Endothelial cell of umbilical vein (primary cell): Measurements from ENCODE around the gene USH1C. TPM values are rescaled to one million over a fixed set of nuclear protein-coding genes. Genes with fewer than 3 reads are reported as not detected.

Source experiments
- BruUV-seq: library from RNA; stranded (reverse); fragments of 400-500 nt; replicated peaks from 2 replicates; lab custom pipeline; 2021; lab: Mats Ljungman, UMichigan
- CTCF ChIA-PET: fragments of 300-600, 350-600 bp; sonication (Branson Sonifier 250); formaldehyde crosslinking; loops from one replicate; lab custom pipeline; 2021; ENCODE audit warnings: antibody characterized with exemption, inconsistent platforms; lab: Charles Lee
- POLR2A ChIA-PET: fragments of 300-600, 350-600 bp; sonication (Branson Sonifier 250); formaldehyde crosslinking; loops from one replicate; lab custom pipeline; 2021; ENCODE audit warnings: antibody characterized with exemption, inconsistent platforms; lab: Charles Lee
- DNase-seq: peaks from one replicate; pipeline ENCODE4 v3.0.0-alpha.2; 2011; ENCODE audit warnings: low read depth, low spot score
- FAIRE-seq: peaks from 2 replicates; lab custom pipeline; 2011; peaks lifted over from hg19 to GRCh38; lab: Jason Lieb, UNC
- H2AFZ ChIP-seq: 2 replicates; pipeline ENCODE4 v1.6.0; 2012; ENCODE audit warnings: low read depth, low read length, control low read depth, inconsistent platforms
- H3K27ac ChIP-seq: 2 replicates; pipeline ENCODE4 v1.5.1; 2011; ENCODE audit warnings: low read depth, mild to moderate bottlenecking, control low read depth, low read length, moderate library complexity; ENCODE audit not compliant: insufficient read depth
- H3K27me3 ChIP-seq, 2 experiments: 2 replicates each; pipeline versions ENCODE4 v1.6.0 to v1.6.1; 2011; ENCODE audit warnings: low read length in 2 of 2, mixed read lengths in 1 of 2; ENCODE audit not compliant: control insufficient read depth in 2 of 2, insufficient read depth in 2 of 2
- H3K36me3 ChIP-seq, 2 experiments: 2 replicates in 1 of 2; 3 replicates in 1 of 2; pipeline ENCODE4 v1.5.1; 2011; ENCODE audit warnings: low read length in 2 of 2, mild to moderate bottlenecking in 1 of 2, moderate library complexity in 1 of 2; ENCODE audit not compliant: control insufficient read depth in 2 of 2, insufficient read depth in 2 of 2; ENCODE audit errors: extremely low read depth in 1 of 2
- H3K4me1 ChIP-seq: 3 replicates; pipeline ENCODE4 v1.5.1; 2011; ENCODE audit warnings: mild to moderate bottlenecking, low read length; ENCODE audit not compliant: control insufficient read depth, insufficient read depth; ENCODE audit errors: extremely low read depth
- H3K4me2 ChIP-seq: 2 replicates; pipeline ENCODE4 v1.6.1; 2011; ENCODE audit warnings: low read length, control low read depth, mixed read lengths; ENCODE audit not compliant: insufficient read depth
- H3K4me3 ChIP-seq, 3 experiments: fragments of 200-600 bp in 1 of 3; sonication (generic), shearing (Covaris generic) in 1 of 3; replicated peaks in 1 of 3; 2 replicates each; pipeline ENCODE4 v1.5.1; 2011 to 2016; ENCODE audit warnings: control low read depth in 3 of 3, low read length in 3 of 3, mild to moderate bottlenecking in 2 of 3, inconsistent platforms in 1 of 3, low read depth in 1 of 3, moderate library complexity in 1 of 3; ENCODE audit not compliant: insufficient read depth in 1 of 3
- H3K79me2 ChIP-seq: 2 replicates; pipeline ENCODE4 v1.6.0; 2012; ENCODE audit warnings: low read length, inconsistent platforms; ENCODE audit not compliant: control insufficient read depth, insufficient read depth
- H3K9ac ChIP-seq: replicated peaks from 2 replicates; pipeline ENCODE3; 2011; ENCODE audit warnings: low read length, control low read depth; ENCODE audit not compliant: insufficient read depth; ENCODE audit errors: extremely low read depth
- H3K9me1 ChIP-seq: replicated peaks from 3 replicates; pipeline ENCODE4 v1.6.0; 2011; ENCODE audit warnings: mild to moderate bottlenecking, low read length; ENCODE audit not compliant: control insufficient read depth, insufficient read depth; ENCODE audit errors: extremely low read depth
- H3K9me3 ChIP-seq: replicated peaks from 2 replicates; pipeline ENCODE4 v1.5.1; 2012; ENCODE audit warnings: low read length, inconsistent platforms; ENCODE audit not compliant: control insufficient read depth, insufficient read depth
- H4K20me1 ChIP-seq: replicated peaks from 2 replicates; pipeline ENCODE3; 2011; ENCODE audit warnings: mild to moderate bottlenecking, low read length; ENCODE audit not compliant: control insufficient read depth, insufficient read depth; ENCODE audit errors: extremely low read depth
- CTCF ChIP-seq, 2 donors: IDR thresholded peaks; 1 replicate in 1 of 2; 2 replicates in 1 of 2; pipeline ENCODE4 v1.5.1; 2011; ENCODE audit warnings: low read length in 2 of 2, mild to moderate bottlenecking in 2 of 2, moderate library complexity in 2 of 2, control low read depth in 1 of 2, inconsistent platforms in 1 of 2, low read depth in 1 of 2; ENCODE audit not compliant: insufficient read depth in 1 of 2; ENCODE audit errors: extremely low read depth in 1 of 2
- EZH2 ChIP-seq: IDR thresholded peaks from 2 replicates; pipeline ENCODE4 v1.6.1; 2012; ENCODE audit warnings: borderline replicate concordance, low read depth, mild to moderate bottlenecking, moderate library complexity, low read length, inconsistent platforms; ENCODE audit not compliant: severe bottlenecking
- FOS ChIP-seq: IDR thresholded peaks from 2 replicates; pipeline ENCODE4 v1.6.1; 2011; ENCODE audit warnings: mild to moderate bottlenecking, low read length, moderate library complexity, borderline replicate concordance; ENCODE audit not compliant: insufficient read depth
- GATA2 ChIP-seq: IDR thresholded peaks from 2 replicates; pipeline ENCODE4 v1.7.0; 2011; ENCODE audit warnings: low read depth, mild to moderate bottlenecking, moderate library complexity, mixed read lengths, low read length; ENCODE audit not compliant: insufficient read length, insufficient read depth
- JUN ChIP-seq: IDR thresholded peaks from 2 replicates; pipeline ENCODE4 v1.6.1; 2011; ENCODE audit warnings: borderline replicate concordance, low read depth; ENCODE audit not compliant: insufficient read length, insufficient read depth
- MAX ChIP-seq: IDR thresholded peaks from 2 replicates; pipeline ENCODE4 v1.6.1; 2011; ENCODE audit not compliant: insufficient read depth, insufficient read length
- MYC ChIP-seq: IDR thresholded peaks from one replicate; pipeline ENCODE4 v1.6.1; 2011; ENCODE audit warnings: mild to moderate bottlenecking, low read depth, low read length
- POLR2A ChIP-seq: IDR thresholded peaks from 2 replicates; pipeline ENCODE4 v1.6.1; 2012; ENCODE audit warnings: low read depth, mild to moderate bottlenecking, control low read depth, low read length
- POLR2AphosphoS5 ChIP-seq: IDR thresholded peaks from 2 replicates; pipeline ENCODE4 v1.6.1; 2012; ENCODE audit warnings: low read depth, mild to moderate bottlenecking, control low read depth, low read length, moderate library complexity; ENCODE audit not compliant: insufficient read depth
- dilution Hi-C: fragments of 300-500 bp; cut with MboI; formaldehyde crosslinking; loops from one replicate; pipeline ENCODE4 v1.15.0; 2019; ENCODE audit warnings: low sequenced_read_pairs; ENCODE audit not compliant: extremely low pct_ligation_motif_present
- intact Hi-C: fragments of 100-400 bp; cut with micrococcal nuclease; formaldehyde crosslinking; loops from one replicate; pipeline ENCODE4 v1.10.0; 2022
- polyA plus RNA-seq, 4 experiments: library from polyadenylated mRNA; depleted of rRNA in 3 of 4; stranded (reverse) in 3 of 4; unstranded in 1 of 4; fragments of >200 nt; gene quantifications; 2 replicates each; pipeline versions ENCODE4 v1.2.1 to v1.2.3, GENCODE V29; 2011 to 2012; ENCODE audit warnings: missing spikeins in 1 of 4
- total RNA-seq: library from RNA; stranded (reverse); gene quantifications from 2 replicates; pipeline ENCODE4 v1.2.3, GENCODE V29; 2021

Gene USH1C
- total and polyA plus RNA-seq, 2 donors (not counting 3 experiments of a cell fraction or from before 2014, with no cell fraction given) = not detected

DNA sequence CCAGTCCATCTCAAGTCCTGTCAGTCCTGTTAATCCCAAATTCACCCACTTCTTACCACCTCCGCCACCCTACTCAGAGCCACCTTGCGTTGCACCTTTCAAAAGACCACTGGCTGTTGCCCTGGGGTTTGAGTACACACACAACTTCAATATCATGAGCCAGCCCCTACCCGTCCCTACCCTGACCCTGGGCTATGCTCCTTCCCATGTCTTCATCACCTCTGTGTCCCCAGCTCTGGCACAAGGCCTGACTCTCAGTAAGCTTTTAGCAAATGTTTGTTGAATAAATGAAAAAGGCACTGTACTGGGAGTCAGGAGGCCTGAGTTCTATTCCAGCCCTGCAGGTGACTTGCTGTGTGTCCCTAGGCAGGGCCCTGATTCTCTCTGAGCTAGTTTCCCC, 29.3 kb upstream of the USH1C start:
- intact Hi-C loops (no loop called here), dilution Hi-C loops (no loop called here)
- H3K9me3 ChIP-seq = no peaks in the 10 kb centered on the region
- H3K4me2 ChIP-seq = no peak overlapping the region
- no peaks in the 10 kb centered on the region for H3K79me2 ChIP-seq
- POLR2A ChIA-PET = no interaction called here
- no peak for DNase-seq
- H3K36me3 ChIP-seq = no peaks in the 10 kb centered on the region
- FAIRE-seq = no peak
- no peaks in the 10 kb centered on the region for H3K4me1 ChIP-seq
- no TSS peak for BruUV-seq
- TF ChIP-seq GATA2 (no peak), POLR2AphosphoS5 (no peak), JUN (no peak), EZH2 (no peak), CTCF (IDR thresholded peaks at IDR 0.05; ENCODE audit: extremely low read depth in 1 of 2, insufficient read depth in 1 of 2, low read depth in 1 of 2, low read length in 2 of 2) (no peak), MAX (no peak), POLR2A (no peak), MYC (no peak), FOS (no peak)
- peaks cover 0 to 3% of the 10 kb centered on the region in 2 experiments for H3K27me3 ChIP-seq
- H3K4me3 ChIP-seq = no peak overlapping the region
- no peak overlapping the region for H3K9ac ChIP-seq
- CTCF ChIA-PET = no interaction called here
- H2AFZ ChIP-seq = no peak overlapping the region
- H4K20me1 ChIP-seq = no peaks in the 10 kb centered on the region
- H3K27ac ChIP-seq = no peak overlapping the region
- H3K9me1 ChIP-seq = no peaks in the 10 kb centered on the region
